WTC11 (cell line): Measurements from ENCODE around the gene ARPC2. TPM values are rescaled to one million over a fixed set of nuclear protein-coding genes. Genes with fewer than 3 reads are reported as not detected.

Source experiments
- ATAC-seq: fragments of 200-7000 bp; cut with Tn5 transposase; 2 replicates; pipeline ENCODE4 v1.10.0; 2021; ENCODE audit warnings: mild to moderate bottlenecking, moderate library complexity
- CTCF ChIA-PET: fragments of 300-600 bp; sonication (Branson Sonifier 250); formaldehyde crosslinking; loops from one replicate; lab custom pipeline; 2021; ENCODE audit warnings: antibody characterized with exemption; lab: Charles Lee
- POLR2A ChIA-PET: fragments of 350-600 bp; sonication (Branson Sonifier 250); formaldehyde crosslinking; loops from one replicate; lab custom pipeline; 2021; ENCODE audit warnings: antibody characterized with exemption; lab: Charles Lee
- DNase-seq: peaks from one replicate; pipeline ENCODE4 v3.0.0; 2021; ENCODE audit warnings: low spot score
- H3K27ac Mint-ChIP-seq: 2 replicates; pipeline ENCODE4 v1.8.0; 2021; ENCODE audit warnings: mixed read lengths
- H3K27me3 Mint-ChIP-seq: 2 replicates; pipeline ENCODE4 v1.8.0; 2021; ENCODE audit warnings: low read depth, mild to moderate bottlenecking, moderate library complexity, mixed read lengths
- H3K36me3 Mint-ChIP-seq: 2 replicates; pipeline ENCODE4 v1.8.0; 2021; ENCODE audit warnings: mixed read lengths
- H3K4me1 Mint-ChIP-seq: 2 replicates; pipeline ENCODE4 v1.8.0; 2022; ENCODE audit warnings: mixed read lengths
- H3K4me3 Mint-ChIP-seq: 2 replicates; pipeline ENCODE4 v1.8.0; 2021; ENCODE audit warnings: mild to moderate bottlenecking, moderate library complexity, mixed read lengths
- H3K9me3 Mint-ChIP-seq: 2 replicates; pipeline ENCODE4 v1.8.0; 2021; ENCODE audit warnings: mixed read lengths
- CBFB ChIP-seq: sonication (generic); formaldehyde crosslinking; IDR thresholded peaks from 2 replicates; pipeline ENCODE4 v1.8.1; 2022; ENCODE audit warnings: mild to moderate bottlenecking, low read depth, missing genetic modification reagents
- CREM ChIP-seq: sonication (generic); formaldehyde crosslinking; IDR thresholded peaks from 2 replicates; pipeline ENCODE4 v1.8.1; 2022; ENCODE audit warnings: mild to moderate bottlenecking, missing genetic modification reagents, moderate library complexity
- E2F5 ChIP-seq: sonication (generic); formaldehyde crosslinking; IDR thresholded peaks from 2 replicates; pipeline ENCODE4 v1.8.1; 2022; ENCODE audit warnings: mild to moderate bottlenecking, moderate library complexity, missing genetic modification reagents
- ESRRA ChIP-seq: sonication (generic); formaldehyde crosslinking; IDR thresholded peaks from 2 replicates; pipeline ENCODE4 v1.8.1; 2022; ENCODE audit warnings: mild to moderate bottlenecking, missing genetic modification reagents, borderline replicate concordance
- FOXP1 ChIP-seq: sonication (generic); formaldehyde crosslinking; IDR thresholded peaks from 2 replicates; pipeline ENCODE4 v1.8.0; 2022; ENCODE audit warnings: missing genetic modification reagents, mild to moderate bottlenecking, moderate library complexity, borderline replicate concordance
- GABPB1 ChIP-seq: sonication (generic); formaldehyde crosslinking; IDR thresholded peaks from 2 replicates; pipeline ENCODE4 v1.8.1; 2023; ENCODE audit warnings: mild to moderate bottlenecking, missing genetic modification reagents
- HMGXB4 ChIP-seq: sonication (generic); formaldehyde crosslinking; IDR thresholded peaks from 2 replicates; pipeline ENCODE4 v1.8.1; 2023; ENCODE audit warnings: mild to moderate bottlenecking, moderate library complexity, missing genetic modification reagents
- JUN ChIP-seq: sonication (generic); formaldehyde crosslinking; IDR thresholded peaks from 2 replicates; pipeline ENCODE4 v1.8.0; 2023; ENCODE audit warnings: mild to moderate bottlenecking, missing genetic modification reagents
- NFE2L1 ChIP-seq: sonication (generic); formaldehyde crosslinking; IDR thresholded peaks from 2 replicates; pipeline ENCODE4 v1.8.1; 2023; ENCODE audit warnings: missing genetic modification reagents
- SOX15 ChIP-seq: fragments of 250-450 bp; sonication (Bioruptor Pico); IDR thresholded peaks from 2 replicates; pipeline ENCODE4 v1.9.0; 2021; ENCODE audit warnings: mild to moderate bottlenecking
- SP1 ChIP-seq: sonication (generic); formaldehyde crosslinking; conservative IDR thresholded peaks from 2 replicates; pipeline ENCODE4 v1.8.1; 2022; ENCODE audit warnings: missing genetic modification reagents
- TCF7 ChIP-seq: sonication (generic); formaldehyde crosslinking; IDR thresholded peaks from 2 replicates; pipeline ENCODE4 v1.8.0; 2022; ENCODE audit warnings: mild to moderate bottlenecking, low read depth, missing genetic modification reagents, moderate library complexity
- TEAD4 ChIP-seq: sonication (generic); formaldehyde crosslinking; IDR thresholded peaks from 2 replicates; pipeline ENCODE4 v1.8.0; 2022; ENCODE audit warnings: mild to moderate bottlenecking, missing genetic modification reagents
- ZBTB21 ChIP-seq: sonication (generic); formaldehyde crosslinking; IDR thresholded peaks from 2 replicates; pipeline ENCODE4 v1.8.1; 2023; ENCODE audit warnings: mild to moderate bottlenecking, missing genetic modification reagents, borderline replicate concordance
- ZBTB43 ChIP-seq: sonication (generic); formaldehyde crosslinking; IDR thresholded peaks from 2 replicates; pipeline ENCODE4 v1.8.1; 2023; ENCODE audit warnings: mild to moderate bottlenecking, missing genetic modification reagents
- ZMAT4 ChIP-seq: fragments of 250-450 bp; sonication (Bioruptor Pico); IDR thresholded peaks from 2 replicates; pipeline ENCODE4 v1.9.0; 2021; ENCODE audit warnings: mild to moderate bottlenecking
- ZNF138 ChIP-seq: sonication (generic); formaldehyde crosslinking; conservative IDR thresholded peaks from 2 replicates; pipeline ENCODE4 v1.8.1; 2022; ENCODE audit warnings: mild to moderate bottlenecking, moderate library complexity, missing genetic modification reagents
- ZNF232 ChIP-seq: sonication (generic); formaldehyde crosslinking; IDR thresholded peaks from 2 replicates; pipeline ENCODE4 v1.8.0; 2022; ENCODE audit warnings: mild to moderate bottlenecking, missing genetic modification reagents
- ZNF263 ChIP-seq: sonication (generic); formaldehyde crosslinking; IDR thresholded peaks from 2 replicates; pipeline ENCODE4 v1.8.1; 2022; ENCODE audit warnings: low read depth, mild to moderate bottlenecking, moderate library complexity, missing genetic modification reagents
- total RNA-seq: library from RNA; stranded (reverse); gene quantifications from 3 replicates; pipeline ENCODE4 v1.2.3, GENCODE V29; 2021

The ARPC2 gene
- total RNA-seq, 1 experiment from 2014 or later, result 184 TPM

- DNase-seq (peak; percentile 38), ATAC-seq (peak; percentile 22)
- POLR2A ChIA-PET, result no interaction called here
- Mint-ChIP-seq H3K27me3 (no peaks in the 10 kb centered on the region), H3K36me3 (peaks cover 11% of the 10 kb centered on the region; the same call in 1 of the 2 replicates), H3K9me3 (no peaks in the 10 kb centered on the region), H3K27ac (peak overlapping the region; percentile 89), H3K4me3 (peak overlapping the region; percentile 91), H3K4me1 (peaks cover 29% of the 10 kb centered on the region)
- TF ChIP-seq ZNF138 (CRISPR knock-in tag), result no peak
- no peak for TF ChIP-seq ZMAT4
- TF ChIP-seq FOXP1 (CRISPR knock-in tag), result 0 out of 2 replicates have a peak, but pooled peaks have one; percentile 16
- no peak for TF ChIP-seq HMGXB4 (CRISPR knock-in tag)
- no peak for TF ChIP-seq SP1 (CRISPR knock-in tag)
- no peak for TF ChIP-seq SOX15 (CRISPR knock-in tag)
- peak; percentile 35; the same call in 1 of the 2 replicates for TF ChIP-seq NFE2L1 (CRISPR knock-in tag)
- TF ChIP-seq ZNF232 (CRISPR knock-in tag), result no peak
- TF ChIP-seq TCF7 (CRISPR knock-in tag), result 0 out of 2 replicates have a peak, but pooled peaks have one; percentile 74
- no peak for TF ChIP-seq GABPB1 (CRISPR knock-in tag)
- TF ChIP-seq ZBTB43 (CRISPR knock-in tag), result peak; percentile 84
- CTCF ChIA-PET, result interaction anchor here (1.1 to 1.3 kb wide), 3 partner anchors 40 to 124 kb away, joined by 4 to 6 read pairs (median 5); no protein-coding TSS in a partner anchor
These were observed 625 bp downstream of the ARPC2 start for GRCh38 chr2:218217360-218218267.

GRCh38 chr2:218218268-218219185 is 1.5 kb downstream of the ARPC2 start:
- CTCF ChIA-PET, result interaction anchor here (2.1 kb wide), 1 partner anchor 12 kb away, joined by 5 read pairs; no protein-coding TSS in a partner anchor
- Mint-ChIP-seq H3K4me3 (peak overlapping the region; percentile 91), H3K9me3 (no peaks in the 10 kb centered on the region), H3K27ac (peak overlapping the region; percentile 89), H3K36me3 (peaks cover 11% of the 10 kb centered on the region; the same call in 1 of the 2 replicates), H3K27me3 (no peaks in the 10 kb centered on the region), H3K4me1 (peaks cover 29% of the 10 kb centered on the region)
- ATAC-seq (no peak), DNase-seq (no peak)
- TF ChIP-seq CBFB (no peak), TEAD4 (no peak), CREM (CRISPR knock-in tag) (no peak), ZBTB21 (CRISPR knock-in tag) (no peak), ESRRA (CRISPR knock-in tag) (no peak)
- POLR2A ChIA-PET, result no interaction called here

- ATAC-seq, result no peak
- TF ChIP-seq FOXP1 (CRISPR knock-in tag) (no peak), E2F5 (CRISPR knock-in tag) (no peak), ZNF263 (CRISPR knock-in tag) (no peak), CREM (CRISPR knock-in tag) (no peak), JUN (CRISPR knock-in tag) (no peak)
- peaks cover 29% of the 10 kb centered on the region for H3K4me1 Mint-ChIP-seq
- no peaks in the 10 kb centered on the region for H3K27me3 Mint-ChIP-seq
- CTCF ChIA-PET, result interaction anchor here (0.5 to 2.1 kb wide), 3 partner anchors 11 to 421 kb away, joined by 3 to 5 read pairs (median 4); no protein-coding TSS in a partner anchor
- peak overlapping the region; percentile 94 for H3K27ac Mint-ChIP-seq
- H3K9me3 Mint-ChIP-seq, result no peaks in the 10 kb centered on the region
- POLR2A ChIA-PET, result no interaction called here
- DNase-seq, result no peak
- peaks cover 16% of the 10 kb centered on the region for H3K36me3 Mint-ChIP-seq
- no peak overlapping the region for H3K4me3 Mint-ChIP-seq
These were observed 2.9 kb downstream of the ARPC2 start for GRCh38 chr2:218219934-218220333.
